HL-60 (cell line): Measurements from ENCODE around the gene NOS1AP.

Experiments used
- CTCF ChIP-seq: IDR thresholded peaks from one replicate; pipeline ENCODE4 v1.5.1; 2011; ENCODE audit warnings: low read length, control low read depth, inconsistent platforms; ENCODE audit not compliant: insufficient read depth
- REST ChIP-seq: IDR thresholded peaks from 2 replicates; pipeline ENCODE4 v1.6.1; 2012; ENCODE audit warnings: low read depth; ENCODE audit not compliant: insufficient replicate concordance

GRCh38 chr1:162329826-162330225 lies 260.3 kb downstream of the NOS1AP start:
- TF ChIP-seq CTCF (no peak), REST (no peak)
